ENCODE data around the gene HOXA10.

DNA sequence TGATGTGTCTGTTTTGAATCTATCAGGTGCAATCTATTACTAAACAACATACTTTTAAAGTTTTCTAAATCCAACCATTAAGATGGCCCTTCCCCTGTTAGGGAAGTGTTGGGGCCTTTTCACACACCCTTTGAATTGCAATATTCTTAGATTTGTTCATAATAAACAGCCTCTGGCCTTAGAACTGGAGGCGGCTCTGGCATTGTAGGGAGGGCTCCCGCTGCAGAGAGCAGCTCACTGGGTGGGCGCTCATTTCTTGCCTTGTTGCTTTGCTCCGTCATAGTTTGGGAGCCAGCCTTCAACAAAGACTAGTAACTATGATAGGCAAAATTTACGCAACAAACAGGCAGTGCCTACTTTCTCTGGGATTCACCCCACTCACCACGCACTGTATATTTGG, 4.2 kb upstream of the HOXA10 start:
- TF ChIP-seq POLR2A (IDR thresholded peaks at IDR 0.05) (no peak), EP300 (IDR thresholded peaks at IDR 0.05) (no peak)
- TF ChIP-seq, protein P1, sequence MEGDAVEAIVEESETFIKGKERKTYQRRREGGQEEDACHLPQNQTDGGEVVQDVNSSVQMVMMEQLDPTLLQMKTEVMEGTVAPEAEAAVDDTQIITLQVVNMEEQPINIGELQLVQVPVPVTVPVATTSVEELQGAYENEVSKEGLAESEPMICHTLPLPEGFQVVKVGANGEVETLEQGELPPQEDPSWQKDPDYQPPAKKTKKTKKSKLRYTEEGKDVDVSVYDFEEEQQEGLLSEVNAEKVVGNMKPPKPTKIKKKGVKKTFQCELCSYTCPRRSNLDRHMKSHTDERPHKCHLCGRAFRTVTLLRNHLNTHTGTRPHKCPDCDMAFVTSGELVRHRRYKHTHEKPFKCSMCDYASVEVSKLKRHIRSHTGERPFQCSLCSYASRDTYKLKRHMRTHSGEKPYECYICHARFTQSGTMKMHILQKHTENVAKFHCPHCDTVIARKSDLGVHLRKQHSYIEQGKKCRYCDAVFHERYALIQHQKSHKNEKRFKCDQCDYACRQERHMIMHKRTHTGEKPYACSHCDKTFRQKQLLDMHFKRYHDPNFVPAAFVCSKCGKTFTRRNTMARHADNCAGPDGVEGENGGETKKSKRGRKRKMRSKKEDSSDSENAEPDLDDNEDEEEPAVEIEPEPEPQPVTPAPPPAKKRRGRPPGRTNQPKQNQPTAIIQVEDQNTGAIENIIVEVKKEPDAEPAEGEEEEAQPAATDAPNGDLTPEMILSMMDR (IDR thresholded peaks at IDR 0.05) = no peak

Measured in stomach (tissue), 4 donors.